G401 (cell line): ENCODE results near the gene CTBP2. TPM values are rescaled to one million over a fixed set of nuclear protein-coding genes. Genes with fewer than 3 reads are reported as not detected.

Experiments
- DNase-seq: peaks from one replicate; pipeline ENCODE4 v3.0.0-alpha.2; 2015; ENCODE audit warnings: low spot score
- in situ Hi-C: cut with HindIII; loops from 2 replicates; pipeline ENCODE4 v1.10.0; 2016; ENCODE audit warnings: low sequenced_read_pairs, mixed read lengths
- total RNA-seq: library from RNA; depleted of rRNA; stranded (reverse); fragments of >200 nt; shearing (Covaris generic); gene quantifications from 2 replicates; pipeline ENCODE4 v1.2.3, GENCODE V29; 2014

The CTBP2 gene
- total RNA-seq, 1 experiment from 2014 or later = 98.5 TPM

DNA sequence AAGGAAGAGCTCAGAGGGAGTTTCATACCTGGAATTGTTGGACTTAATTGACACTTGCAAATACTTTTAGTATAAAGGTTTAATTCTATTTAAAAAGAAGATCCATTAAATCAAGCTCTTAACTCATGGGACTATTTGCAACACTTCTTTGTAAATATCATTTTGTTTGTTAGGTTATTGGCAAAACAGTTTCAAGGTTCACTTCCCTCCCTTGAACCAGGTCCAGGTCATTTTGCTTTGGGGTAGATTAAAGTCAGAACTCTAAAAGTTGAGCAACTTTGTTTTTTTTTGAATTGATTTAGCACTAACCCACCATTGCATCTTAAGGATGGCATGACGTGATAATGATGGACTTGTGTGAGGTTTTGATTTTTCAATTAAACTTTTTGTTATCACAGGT, 172.6 kb downstream of the CTBP2 start:
- DNase-seq = no peak
- in situ Hi-C loops = no loop called here

DNA sequence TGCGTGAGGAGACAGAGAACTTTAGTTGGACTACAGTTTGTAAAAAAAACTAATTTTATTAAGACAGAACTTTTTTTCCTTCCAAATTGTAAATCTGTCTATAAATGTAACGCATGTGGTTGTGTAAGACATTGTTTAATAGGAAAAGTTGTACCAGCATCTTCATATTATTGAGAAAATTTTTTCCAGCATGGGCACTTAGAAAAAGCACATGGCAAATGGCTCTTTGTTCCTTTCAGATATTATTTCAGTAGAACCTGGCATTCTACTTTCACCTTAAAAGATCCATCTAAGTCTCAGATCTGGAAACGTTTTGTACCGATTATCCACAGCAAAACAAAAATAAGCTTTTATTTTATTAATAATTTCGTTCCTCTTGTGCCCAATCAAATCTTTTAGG, 175.2 kb downstream of the CTBP2 start:
- no peak for DNase-seq
- in situ Hi-C loops = no loop called here

- no peak for DNase-seq
- in situ Hi-C loops = no loop called here
These were observed 176.0 kb downstream of the CTBP2 start for GRCh38 chr10:124984376-124984775.

DNA sequence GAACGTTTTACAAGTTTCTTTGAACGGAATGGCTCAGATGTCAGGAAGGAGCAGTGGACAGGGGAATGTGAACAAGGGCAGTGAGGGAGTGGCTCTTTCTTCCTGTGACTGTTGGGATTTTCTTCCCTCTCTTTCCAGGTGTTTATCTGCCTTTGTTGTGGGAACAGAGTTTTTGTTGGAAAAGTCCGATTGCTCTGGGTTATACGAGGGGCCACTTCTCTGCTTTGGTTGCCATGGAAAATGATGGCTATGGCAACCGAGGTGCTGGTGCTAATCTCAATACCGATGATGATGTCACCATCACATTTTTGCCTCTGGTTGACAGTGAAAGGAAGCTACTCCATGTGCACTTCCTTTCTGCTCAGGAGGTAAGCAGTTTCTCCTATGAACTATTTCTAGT, 177.0 kb downstream of the CTBP2 start:
- DNase-seq = no peak
- in situ Hi-C loops = no loop called here

GRCh38 chr10:124978376-124978725, 182.0 kb downstream of the CTBP2 start:
- DNase-seq = no peak
- in situ Hi-C loops = no loop called here

- in situ Hi-C loops = no loop called here
- DNase-seq = peak; percentile 80
These were observed 182.6 kb downstream of the CTBP2 start for GRCh38 chr10:124977648-124978375.

- in situ Hi-C loops = no loop called here
- no peak for DNase-seq
These were observed 183.2 kb downstream of the CTBP2 start for GRCh38 chr10:124977161-124977560.

GRCh38 chr10:124975977-124976514, 184.3 kb downstream of the CTBP2 start:
- DNase-seq = no peak
- in situ Hi-C loops = no loop called here

DNA sequence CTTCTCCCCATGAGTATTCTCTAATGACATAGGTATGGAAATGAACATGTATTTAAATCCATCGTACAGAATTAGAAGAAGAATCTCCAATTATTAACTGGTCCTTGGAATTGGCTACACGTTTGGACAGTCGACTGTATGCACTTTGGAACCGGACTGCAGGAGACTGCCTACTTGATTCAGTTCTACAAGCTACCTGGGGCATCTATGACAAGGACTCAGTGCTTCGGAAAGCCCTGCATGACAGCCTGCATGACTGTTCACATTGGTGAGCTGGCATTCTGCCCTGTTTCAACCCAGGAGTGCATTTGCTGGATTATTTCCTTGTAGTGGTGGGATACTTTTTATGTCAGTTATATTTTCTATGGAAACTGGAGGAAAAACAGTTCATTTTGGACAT, 186.2 kb downstream of the CTBP2 start:
- in situ Hi-C loops = no loop called here
- DNase-seq = peak; percentile 55

GRCh38 chr10:124972637-124973036, 187.7 kb downstream of the CTBP2 start:
- in situ Hi-C loops = no loop called here
- no peak for DNase-seq

- in situ Hi-C loops = no loop called here
- no peak for DNase-seq
These were observed 189.1 kb downstream of the CTBP2 start for GRCh38 chr10:124971276-124971675.

- in situ Hi-C loops = no loop called here
- no peak for DNase-seq
These were observed 193.1 kb downstream of the CTBP2 start for GRCh38 chr10:124967255-124967654.

GRCh38 chr10:124966008-124966407, 194.4 kb downstream of the CTBP2 start:
- DNase-seq = no peak
- in situ Hi-C loops = no loop called here

- in situ Hi-C loops = no loop called here
- DNase-seq = no peak
These were observed 196.3 kb downstream of the CTBP2 start for GRCh38 chr10:124963866-124964720.

DNA sequence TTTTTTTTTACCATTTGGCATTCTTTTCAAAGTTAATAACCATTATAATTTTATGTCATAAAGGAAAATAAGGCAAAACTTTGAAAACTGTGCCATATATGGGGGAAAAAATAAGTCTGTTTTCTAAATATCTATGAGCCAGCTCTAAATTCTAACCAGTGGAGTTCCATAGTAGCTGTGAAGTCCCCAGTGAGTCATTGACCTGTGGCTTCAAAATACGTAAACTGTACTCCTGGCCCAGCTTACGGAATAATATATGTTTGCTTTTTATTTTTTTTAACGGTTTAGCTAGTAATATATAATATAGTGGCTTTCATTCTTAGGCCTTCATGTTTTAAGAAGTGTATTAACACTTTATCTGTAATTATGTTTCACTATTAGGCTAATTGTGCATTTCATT, 197.9 kb downstream of the CTBP2 start:
- in situ Hi-C loops = no loop called here
- no peak for DNase-seq

DNA sequence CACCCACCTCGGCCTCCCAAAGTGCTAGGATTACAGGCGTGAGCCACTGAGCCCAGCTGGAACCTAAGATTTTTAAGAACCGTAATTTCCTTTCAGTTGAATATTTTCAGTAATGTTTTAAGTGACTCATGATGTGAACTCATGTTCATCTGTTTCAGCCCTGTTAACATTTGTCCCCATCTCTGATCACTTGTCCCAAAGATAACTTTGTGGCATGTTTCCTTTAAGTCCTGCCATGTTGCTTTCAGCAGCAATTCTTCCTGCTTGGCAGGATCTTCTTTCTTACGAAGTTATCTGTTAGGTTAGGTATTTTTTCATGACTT, 199.2 kb downstream of the CTBP2 start:
- in situ Hi-C loops = no loop called here
- DNase-seq = no peak

DNA sequence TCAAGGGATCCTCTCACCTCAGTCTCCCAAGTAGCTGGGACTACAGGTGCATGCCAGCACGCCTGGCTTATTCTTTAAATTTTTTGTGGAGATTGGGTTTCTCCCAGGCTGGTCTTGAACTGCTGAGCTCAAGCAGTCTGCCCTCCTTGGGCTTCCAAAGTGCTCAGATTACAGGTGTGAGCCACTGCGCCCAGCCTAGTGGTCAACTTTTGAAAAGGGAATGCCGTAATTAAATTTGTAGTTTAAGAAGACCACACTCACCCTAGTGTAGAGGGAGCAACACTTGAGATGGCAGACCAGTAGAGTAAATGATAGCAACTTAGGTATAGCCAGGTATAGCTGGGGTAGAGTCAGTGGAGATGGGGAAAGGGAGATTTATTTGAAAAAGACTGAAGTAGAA, 200.8 kb downstream of the CTBP2 start:
- in situ Hi-C loops = no loop called here
- DNase-seq = no peak

- in situ Hi-C loops = no loop called here
- no peak for DNase-seq
These were observed 202.9 kb downstream of the CTBP2 start for GRCh38 chr10:124957404-124957947.

- no peak for DNase-seq
- in situ Hi-C loops = no loop called here
These were observed 203.6 kb downstream of the CTBP2 start for GRCh38 chr10:124956764-124957163.

- in situ Hi-C loops = no loop called here
- DNase-seq = no peak
These were observed 204.5 kb downstream of the CTBP2 start for GRCh38 chr10:124955868-124956267.
